ENCODE results near the gene KDELR3.

DNA sequence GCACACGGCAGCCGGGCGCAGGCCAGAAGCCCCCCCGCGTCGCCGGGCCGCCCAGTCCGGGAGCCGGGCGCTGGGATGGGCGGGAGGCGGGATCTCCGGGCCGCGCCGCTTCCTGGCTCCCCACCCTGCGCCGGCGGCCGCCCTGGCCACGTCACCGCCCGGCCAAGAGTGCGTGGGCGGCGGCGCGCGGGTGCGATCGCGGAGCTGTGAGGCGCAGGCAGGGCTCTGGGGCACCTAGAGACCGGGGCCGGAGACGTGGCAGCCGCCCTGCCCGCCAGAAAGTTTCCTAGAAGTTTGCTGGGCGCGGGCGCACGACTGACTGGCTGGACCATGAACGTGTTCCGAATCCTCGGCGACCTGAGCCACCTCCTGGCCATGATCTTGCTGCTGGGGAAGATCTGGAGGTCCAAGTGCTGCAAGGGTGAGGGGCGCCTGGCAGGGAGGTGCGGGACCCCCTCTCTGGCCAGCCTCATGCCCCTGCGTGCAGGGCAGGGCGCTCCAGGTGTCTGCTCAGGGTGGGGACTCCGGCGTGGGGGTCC lies at the start of gene KDELR3:
- TF ChIP-seq CTCF (IDR thresholded peaks at IDR 0.05; ENCODE audit: poor library complexity, severe bottlenecking) (no peak), RAD21 (conservative IDR thresholded peaks at IDR 0.05) (no peak), TAF1 (IDR thresholded peaks at IDR 0.05; ENCODE audit: low read depth) (no peak), POLR2AphosphoS5 (IDR thresholded peaks at IDR 0.05) (no peak), SMC3 (conservative IDR thresholded peaks at IDR 0.05; ENCODE audit: poor library complexity) (no peak), EZH2 (IDR thresholded peaks at IDR 0.05; ENCODE audit: borderline replicate concordance, insufficient read depth, low read length, poor library complexity, severe bottlenecking) (no peak)
- TF ChIP-seq, protein P1, sequence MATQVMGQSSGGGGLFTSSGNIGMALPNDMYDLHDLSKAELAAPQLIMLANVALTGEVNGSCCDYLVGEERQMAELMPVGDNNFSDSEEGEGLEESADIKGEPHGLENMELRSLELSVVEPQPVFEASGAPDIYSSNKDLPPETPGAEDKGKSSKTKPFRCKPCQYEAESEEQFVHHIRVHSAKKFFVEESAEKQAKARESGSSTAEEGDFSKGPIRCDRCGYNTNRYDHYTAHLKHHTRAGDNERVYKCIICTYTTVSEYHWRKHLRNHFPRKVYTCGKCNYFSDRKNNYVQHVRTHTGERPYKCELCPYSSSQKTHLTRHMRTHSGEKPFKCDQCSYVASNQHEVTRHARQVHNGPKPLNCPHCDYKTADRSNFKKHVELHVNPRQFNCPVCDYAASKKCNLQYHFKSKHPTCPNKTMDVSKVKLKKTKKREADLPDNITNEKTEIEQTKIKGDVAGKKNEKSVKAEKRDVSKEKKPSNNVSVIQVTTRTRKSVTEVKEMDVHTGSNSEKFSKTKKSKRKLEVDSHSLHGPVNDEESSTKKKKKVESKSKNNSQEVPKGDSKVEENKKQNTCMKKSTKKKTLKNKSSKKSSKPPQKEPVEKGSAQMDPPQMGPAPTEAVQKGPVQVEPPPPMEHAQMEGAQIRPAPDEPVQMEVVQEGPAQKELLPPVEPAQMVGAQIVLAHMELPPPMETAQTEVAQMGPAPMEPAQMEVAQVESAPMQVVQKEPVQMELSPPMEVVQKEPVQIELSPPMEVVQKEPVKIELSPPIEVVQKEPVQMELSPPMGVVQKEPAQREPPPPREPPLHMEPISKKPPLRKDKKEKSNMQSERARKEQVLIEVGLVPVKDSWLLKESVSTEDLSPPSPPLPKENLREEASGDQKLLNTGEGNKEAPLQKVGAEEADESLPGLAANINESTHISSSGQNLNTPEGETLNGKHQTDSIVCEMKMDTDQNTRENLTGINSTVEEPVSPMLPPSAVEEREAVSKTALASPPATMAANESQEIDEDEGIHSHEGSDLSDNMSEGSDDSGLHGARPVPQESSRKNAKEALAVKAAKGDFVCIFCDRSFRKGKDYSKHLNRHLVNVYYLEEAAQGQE (IDR thresholded peaks at IDR 0.05; ENCODE audit: borderline replicate concordance) = no peak
